Measurements from ENCODE around the gene DYNLT5. TPM values are rescaled to one million over a fixed set of nuclear protein-coding genes. Genes with fewer than 3 reads are reported as not detected.
A peak's percentile ranks its signal among the peaks of the same experiment; 100 is the strongest.
"Not testable (repeated sequence)": the region's sequence is repeated elsewhere in the genome, so short reads cannot be mapped to it uniquely, and the experiment has no call there.

DYNLT5 gene
- total and polyA plus RNA-seq, 2 donors, result 0.80 to 1.9 TPM

DNA sequence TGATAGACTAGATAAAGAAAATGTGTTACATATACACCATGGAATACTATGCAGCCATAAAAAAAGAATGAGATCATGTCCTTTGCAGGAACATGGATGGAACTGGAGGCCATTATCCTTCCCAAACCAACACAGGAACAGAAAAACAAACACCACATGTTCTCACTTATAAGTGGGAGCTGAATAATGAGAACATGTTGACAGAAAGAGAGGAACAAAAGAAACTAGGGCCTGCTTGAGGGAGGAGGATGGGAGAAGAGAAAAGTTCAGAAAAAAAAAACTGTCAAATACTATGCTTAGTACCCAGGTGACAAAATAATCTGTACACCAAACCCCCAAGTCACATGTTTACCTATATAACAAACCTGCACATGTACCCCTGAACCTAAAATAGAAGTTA, 23.5 kb upstream of the DYNLT5 start:
- peak overlapping the region; percentile 20 to 81 for H3K27ac ChIP-seq (ENCODE audit: low read depth in 1 of 2, low read length in 1 of 2)
- peaks cover 3 to 13% of the 10 kb centered on the region in 2 donors for H3K4me1 ChIP-seq (ENCODE audit: control insufficient read depth in 2 of 2, insufficient read depth in 2 of 2, low read length in 2 of 2)

DNA sequence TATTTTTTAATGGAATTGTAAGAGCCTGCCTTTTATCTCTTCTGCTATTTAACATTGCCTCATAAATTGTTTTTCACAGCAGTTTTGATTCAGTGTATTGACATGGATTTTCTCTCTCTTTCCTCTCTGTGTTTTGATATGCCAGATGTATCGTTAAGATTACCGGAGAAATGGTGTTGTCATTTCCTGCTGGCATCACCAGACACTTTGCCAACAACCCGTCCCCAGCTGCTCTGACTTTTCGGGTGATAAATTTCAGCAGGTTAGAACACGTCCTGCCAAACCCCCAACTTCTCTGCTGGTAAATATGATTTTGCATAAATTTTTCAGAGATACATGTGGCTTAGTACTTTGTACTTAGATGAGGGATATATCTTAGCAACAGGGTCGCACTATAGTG, 23.1 kb upstream of the DYNLT5 start:
- Histone ChIP-seq H3K27ac (ENCODE audit: low read depth in 1 of 2, low read length in 1 of 2) (peak overlapping the region; percentile 61 to 81), H3K4me3 (ENCODE audit: low read length in 2 of 2) (no peak overlapping the region), H3K36me3 (ENCODE audit: control insufficient read depth in 2 of 2, insufficient read depth in 2 of 2, low read length in 1 of 2) (no peaks in the 10 kb centered on the region), H3K27me3 (ENCODE audit: control insufficient read depth in 2 of 2, insufficient read depth in 1 of 2, low read length in 1 of 2) (no peaks in the 10 kb centered on the region), H3K9me3 (ENCODE audit: control insufficient read depth in 2 of 2, insufficient read depth in 1 of 2, low read length in 1 of 2) (no peaks in the 10 kb centered on the region), H3K4me1 (ENCODE audit: control insufficient read depth in 2 of 2, insufficient read depth in 2 of 2, low read length in 2 of 2) (peaks cover 3 to 13% of the 10 kb centered on the region in 2 donors)
- peak in 6 of 9 donors; percentile 30 to 79 (median 52) for DNase-seq (ENCODE audit: low read depth in 6 of 9, low spot score in 9 of 9)
- 1% methylated on average over 6 of the region's 6 CpGs for WGBS

More for the DNA sequence above, 23.5 kb upstream of the DYNLT5 start:
- not testable (repeated sequence) for H3K36me3 ChIP-seq (ENCODE audit: control insufficient read depth in 2 of 2, insufficient read depth in 2 of 2, low read length in 1 of 2); DNase-seq (ENCODE audit: low read depth in 6 of 9, low spot score in 9 of 9); H3K9me3 ChIP-seq (ENCODE audit: control insufficient read depth in 2 of 2, insufficient read depth in 1 of 2, low read length in 1 of 2); H3K4me3 ChIP-seq (ENCODE audit: low read length in 2 of 2); H3K27me3 ChIP-seq (ENCODE audit: control insufficient read depth in 2 of 2, insufficient read depth in 1 of 2, low read length in 1 of 2)

- Histone ChIP-seq H3K4me3 (ENCODE audit: low read length in 2 of 2) (no peak overlapping the region), H3K27me3 (ENCODE audit: control insufficient read depth in 2 of 2, insufficient read depth in 1 of 2, low read length in 1 of 2) (no peaks in the 10 kb centered on the region), H3K4me1 (ENCODE audit: control insufficient read depth in 2 of 2, insufficient read depth in 2 of 2, low read length in 2 of 2) (peaks cover 3 to 13% of the 10 kb centered on the region in 2 donors), H3K9me3 (ENCODE audit: control insufficient read depth in 2 of 2, insufficient read depth in 1 of 2, low read length in 1 of 2) (no peaks in the 10 kb centered on the region), H3K36me3 (ENCODE audit: control insufficient read depth in 2 of 2, insufficient read depth in 2 of 2, low read length in 1 of 2) (no peaks in the 10 kb centered on the region), H3K27ac (ENCODE audit: low read depth in 1 of 2, low read length in 1 of 2) (peak overlapping the region; percentile 61 to 81)
- WGBS, result 45% methylated on average over 3 of the region's 3 CpGs
- DNase-seq (ENCODE audit: low read depth in 6 of 9, low spot score in 9 of 9), result no peak
These were observed 22.7 kb upstream of the DYNLT5 start for GRCh38 chr1:66729523-66729922.

- no peaks in the 10 kb centered on the region for H3K27me3 ChIP-seq (ENCODE audit: control insufficient read depth in 2 of 2, insufficient read depth in 1 of 2, low read length in 1 of 2)
- H3K9me3 ChIP-seq (ENCODE audit: control insufficient read depth in 2 of 2, insufficient read depth in 1 of 2, low read length in 1 of 2), result no peaks in the 10 kb centered on the region
- no peak overlapping the region for H3K4me3 ChIP-seq (ENCODE audit: low read length in 2 of 2)
- H3K36me3 ChIP-seq (ENCODE audit: control insufficient read depth in 2 of 2, insufficient read depth in 2 of 2, low read length in 1 of 2), result no peaks in the 10 kb centered on the region
- peaks cover 3 to 13% of the 10 kb centered on the region in 2 donors for H3K4me1 ChIP-seq (ENCODE audit: control insufficient read depth in 2 of 2, insufficient read depth in 2 of 2, low read length in 2 of 2)
- H3K27ac ChIP-seq (ENCODE audit: low read depth in 1 of 2, low read length in 1 of 2), result no peak overlapping the region
- whole genome bisulfite sequencing, result 80% methylated on average over 2 of the region's 2 CpGs
- peak in 1 of 9 donors; percentile 30 for DNase-seq (ENCODE audit: low read depth in 6 of 9, low spot score in 9 of 9)
These were observed 21.8 kb upstream of the DYNLT5 start for GRCh38 chr1:66730462-66730861.

DNA sequence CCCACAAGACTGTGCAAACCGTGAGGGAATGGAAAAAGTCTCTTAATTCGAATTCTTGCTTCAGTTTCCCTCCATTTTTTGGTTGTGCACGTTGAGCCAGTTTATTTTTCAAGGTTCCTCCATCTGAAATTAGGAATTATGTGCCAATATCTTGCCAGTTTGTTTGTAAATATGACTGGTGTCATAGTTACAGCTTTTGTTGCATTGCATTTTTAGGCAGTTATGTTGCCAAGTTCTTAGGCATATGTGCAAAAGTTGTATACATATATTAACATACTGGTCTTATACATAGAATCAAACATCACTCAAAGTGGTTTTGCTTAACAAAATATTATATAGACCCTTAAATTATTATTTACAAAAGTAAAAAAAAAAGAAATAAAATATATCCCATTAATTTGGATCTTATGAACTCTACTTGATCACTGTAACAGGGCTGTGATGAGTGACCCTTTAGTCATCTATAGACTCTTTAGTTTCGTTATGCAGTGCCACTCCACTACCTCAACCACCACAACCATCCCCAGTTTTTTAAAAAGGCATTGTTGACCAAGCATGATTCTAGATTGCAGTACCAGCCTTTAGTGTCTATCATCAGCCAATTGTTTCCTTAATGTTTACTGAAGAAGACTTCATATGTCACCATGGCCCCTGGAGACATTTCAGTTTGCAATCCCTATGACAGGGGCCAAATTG, 20.9 kb upstream of the DYNLT5 start:
- Histone ChIP-seq H3K9me3 (ENCODE audit: control insufficient read depth in 2 of 2, insufficient read depth in 1 of 2, low read length in 1 of 2) (no peaks in the 10 kb centered on the region), H3K36me3 (ENCODE audit: control insufficient read depth in 2 of 2, insufficient read depth in 2 of 2, low read length in 1 of 2) (no peaks in the 10 kb centered on the region), H3K27me3 (ENCODE audit: control insufficient read depth in 2 of 2, insufficient read depth in 1 of 2, low read length in 1 of 2) (no peaks in the 10 kb centered on the region), H3K4me3 (ENCODE audit: low read length in 2 of 2) (no peak overlapping the region), H3K4me1 (ENCODE audit: control insufficient read depth in 2 of 2, insufficient read depth in 2 of 2, low read length in 2 of 2) (peaks cover 3 to 10% of the 10 kb centered on the region in 2 donors), H3K27ac (ENCODE audit: low read depth in 1 of 2, low read length in 1 of 2) (no peak overlapping the region)
- WGBS, result 98% methylated on average over 4 of the region's 4 CpGs
- DNase-seq (ENCODE audit: low read depth in 6 of 9, low spot score in 9 of 9), result no peak

- no peak overlapping the region for H3K27ac ChIP-seq (ENCODE audit: low read depth in 1 of 2, low read length in 1 of 2)
- H3K27me3 ChIP-seq (ENCODE audit: control insufficient read depth in 2 of 2, insufficient read depth in 1 of 2, low read length in 1 of 2), result no peaks in the 10 kb centered on the region
- peaks cover 3 to 10% of the 10 kb centered on the region in 2 donors for H3K4me1 ChIP-seq (ENCODE audit: control insufficient read depth in 2 of 2, insufficient read depth in 2 of 2, low read length in 2 of 2)
- peak in 1 of 9 donors; percentile 23 for DNase-seq (ENCODE audit: low read depth in 6 of 9, low spot score in 9 of 9)
- no peaks in the 10 kb centered on the region for H3K36me3 ChIP-seq (ENCODE audit: control insufficient read depth in 2 of 2, insufficient read depth in 2 of 2, low read length in 1 of 2)
- no peaks in the 10 kb centered on the region for H3K9me3 ChIP-seq (ENCODE audit: control insufficient read depth in 2 of 2, insufficient read depth in 1 of 2, low read length in 1 of 2)
- WGBS, result 0% methylated on average over 1 of the region's 1 CpG
- H3K4me3 ChIP-seq (ENCODE audit: low read length in 2 of 2), result no peak overlapping the region
These were observed 19.7 kb upstream of the DYNLT5 start for GRCh38 chr1:66732407-66733166.

- Histone ChIP-seq H3K27ac (ENCODE audit: low read depth in 1 of 2, low read length in 1 of 2) (no peak overlapping the region), H3K36me3 (ENCODE audit: control insufficient read depth in 2 of 2, insufficient read depth in 2 of 2, low read length in 1 of 2) (no peaks in the 10 kb centered on the region), H3K9me3 (ENCODE audit: control insufficient read depth in 2 of 2, insufficient read depth in 1 of 2, low read length in 1 of 2) (no peaks in the 10 kb centered on the region), H3K4me3 (ENCODE audit: low read length in 2 of 2) (no peak overlapping the region), H3K27me3 (ENCODE audit: control insufficient read depth in 2 of 2, insufficient read depth in 1 of 2, low read length in 1 of 2) (no peaks in the 10 kb centered on the region), H3K4me1 (ENCODE audit: control insufficient read depth in 2 of 2, insufficient read depth in 2 of 2, low read length in 2 of 2) (peaks cover 3 to 10% of the 10 kb centered on the region in 2 donors)
- 75% methylated on average over 7 of the region's 7 CpGs for WGBS
- DNase-seq (ENCODE audit: low read depth in 6 of 9, low spot score in 9 of 9), result no peak
These were observed 18.8 kb upstream of the DYNLT5 start for GRCh38 chr1:66733348-66734017.

GRCh38 chr1:66734531-66734930, 17.7 kb upstream of the DYNLT5 start:
- H3K36me3 ChIP-seq (ENCODE audit: control insufficient read depth in 2 of 2, insufficient read depth in 2 of 2, low read length in 1 of 2); DNase-seq (ENCODE audit: low read depth in 6 of 9, low spot score in 9 of 9); H3K27me3 ChIP-seq (ENCODE audit: control insufficient read depth in 2 of 2, insufficient read depth in 1 of 2, low read length in 1 of 2); H3K27ac ChIP-seq (ENCODE audit: low read depth in 1 of 2, low read length in 1 of 2); H3K4me1 ChIP-seq (ENCODE audit: control insufficient read depth in 2 of 2, insufficient read depth in 2 of 2, low read length in 2 of 2); H3K4me3 ChIP-seq (ENCODE audit: low read length in 2 of 2); H3K9me3 ChIP-seq (ENCODE audit: control insufficient read depth in 2 of 2, insufficient read depth in 1 of 2, low read length in 1 of 2): not testable (repeated sequence)
- WGBS, result 81% methylated on average over 6 of the region's 6 CpGs

DNA sequence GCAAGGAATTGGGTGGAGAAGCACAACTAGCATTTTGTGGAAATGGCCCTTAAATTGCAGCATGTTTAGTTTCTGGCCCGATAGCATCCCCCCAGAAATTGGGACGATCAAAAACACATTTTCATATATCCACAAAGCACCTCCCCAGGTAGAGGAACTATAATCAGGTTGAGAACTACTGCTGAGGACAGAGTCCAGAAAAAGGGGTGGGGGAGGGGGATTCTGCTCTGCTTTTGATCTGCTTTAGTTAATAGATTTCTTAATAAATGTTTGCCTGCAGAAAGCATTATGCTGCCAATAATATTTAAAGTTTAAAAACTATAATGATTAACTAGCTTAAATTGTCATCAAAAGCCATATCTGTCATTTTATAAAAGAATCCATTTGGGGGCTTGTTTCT, 14.4 kb upstream of the DYNLT5 start:
- Histone ChIP-seq H3K36me3 (ENCODE audit: control insufficient read depth in 2 of 2, insufficient read depth in 2 of 2, low read length in 1 of 2) (no peaks in the 10 kb centered on the region), H3K9me3 (ENCODE audit: control insufficient read depth in 2 of 2, insufficient read depth in 1 of 2, low read length in 1 of 2) (no peaks in the 10 kb centered on the region), H3K4me3 (ENCODE audit: low read length in 2 of 2) (no peak overlapping the region), H3K27ac (ENCODE audit: low read depth in 1 of 2, low read length in 1 of 2) (no peak overlapping the region), H3K4me1 (ENCODE audit: control insufficient read depth in 2 of 2, insufficient read depth in 2 of 2, low read length in 2 of 2) (peaks cover 0 to 11% of the 10 kb centered on the region in 2 donors), H3K27me3 (ENCODE audit: control insufficient read depth in 2 of 2, insufficient read depth in 1 of 2, low read length in 1 of 2) (no peaks in the 10 kb centered on the region)
- DNase-seq (ENCODE audit: low read depth in 6 of 9, low spot score in 9 of 9), result no peak
- WGBS, result 97% methylated on average over 2 of the region's 2 CpGs
